ENCODE measurements around the gene ST6GALNAC3. TPM values are rescaled to one million over a fixed set of nuclear protein-coding genes. Genes with fewer than 3 reads are reported as not detected.

The ST6GALNAC3 gene
- total RNA-seq, 1 donor from 2014 or later, result 7.3 TPM

- H3K27me3 Mint-ChIP-seq (ENCODE audit: unreplicated experiment), result no peaks in the 10 kb centered on the region
- TF ChIP-seq, protein P1, sequence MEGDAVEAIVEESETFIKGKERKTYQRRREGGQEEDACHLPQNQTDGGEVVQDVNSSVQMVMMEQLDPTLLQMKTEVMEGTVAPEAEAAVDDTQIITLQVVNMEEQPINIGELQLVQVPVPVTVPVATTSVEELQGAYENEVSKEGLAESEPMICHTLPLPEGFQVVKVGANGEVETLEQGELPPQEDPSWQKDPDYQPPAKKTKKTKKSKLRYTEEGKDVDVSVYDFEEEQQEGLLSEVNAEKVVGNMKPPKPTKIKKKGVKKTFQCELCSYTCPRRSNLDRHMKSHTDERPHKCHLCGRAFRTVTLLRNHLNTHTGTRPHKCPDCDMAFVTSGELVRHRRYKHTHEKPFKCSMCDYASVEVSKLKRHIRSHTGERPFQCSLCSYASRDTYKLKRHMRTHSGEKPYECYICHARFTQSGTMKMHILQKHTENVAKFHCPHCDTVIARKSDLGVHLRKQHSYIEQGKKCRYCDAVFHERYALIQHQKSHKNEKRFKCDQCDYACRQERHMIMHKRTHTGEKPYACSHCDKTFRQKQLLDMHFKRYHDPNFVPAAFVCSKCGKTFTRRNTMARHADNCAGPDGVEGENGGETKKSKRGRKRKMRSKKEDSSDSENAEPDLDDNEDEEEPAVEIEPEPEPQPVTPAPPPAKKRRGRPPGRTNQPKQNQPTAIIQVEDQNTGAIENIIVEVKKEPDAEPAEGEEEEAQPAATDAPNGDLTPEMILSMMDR (IDR thresholded peaks at IDR 0.05), result no peak
- H3K4me1 Mint-ChIP-seq (ENCODE audit: unreplicated experiment), result peaks cover 11% of the 10 kb centered on the region
- H3K4me3 Mint-ChIP-seq (ENCODE audit: unreplicated experiment), result no peak overlapping the region
- no peaks in the 10 kb centered on the region for H3K36me3 Mint-ChIP-seq (ENCODE audit: unreplicated experiment)
- no peak overlapping the region for H3K27ac Mint-ChIP-seq (ENCODE audit: unreplicated experiment)
- no peak for DNase-seq (ENCODE audit: extremely low spot score, unreplicated experiment)
- no peaks in the 10 kb centered on the region for H3K9me3 Mint-ChIP-seq (ENCODE audit: unreplicated experiment)
Measured at GRCh38 chr1:76290271-76290670, 215.7 kb downstream of the ST6GALNAC3 start.

GRCh38 chr1:76291191-76291590 is 216.6 kb downstream of the ST6GALNAC3 start:
- H3K4me1 Mint-ChIP-seq (ENCODE audit: unreplicated experiment), result peaks cover 17% of the 10 kb centered on the region
- no peaks in the 10 kb centered on the region for H3K36me3 Mint-ChIP-seq (ENCODE audit: unreplicated experiment)
- no peak overlapping the region for H3K4me3 Mint-ChIP-seq (ENCODE audit: unreplicated experiment)
- no peak for DNase-seq (ENCODE audit: extremely low spot score, unreplicated experiment)
- TF ChIP-seq, protein P1 (IDR thresholded peaks at IDR 0.05), result no peak
- H3K27me3 Mint-ChIP-seq (ENCODE audit: unreplicated experiment), result no peaks in the 10 kb centered on the region
- H3K27ac Mint-ChIP-seq (ENCODE audit: unreplicated experiment), result no peak overlapping the region
- H3K9me3 Mint-ChIP-seq (ENCODE audit: unreplicated experiment), result no peaks in the 10 kb centered on the region

- no peak for DNase-seq (ENCODE audit: extremely low spot score, unreplicated experiment)
- Mint-ChIP-seq H3K27me3 (ENCODE audit: unreplicated experiment) (no peaks in the 10 kb centered on the region), H3K27ac (ENCODE audit: unreplicated experiment) (no peak overlapping the region), H3K4me1 (ENCODE audit: unreplicated experiment) (peaks cover 18% of the 10 kb centered on the region), H3K36me3 (ENCODE audit: unreplicated experiment) (no peaks in the 10 kb centered on the region), H3K9me3 (ENCODE audit: unreplicated experiment) (no peaks in the 10 kb centered on the region), H3K4me3 (ENCODE audit: unreplicated experiment) (no peak overlapping the region)
- TF ChIP-seq, protein P1 (IDR thresholded peaks at IDR 0.05), result no peak
Measured at GRCh38 chr1:76291737-76292136, 217.2 kb downstream of the ST6GALNAC3 start.

DNA sequence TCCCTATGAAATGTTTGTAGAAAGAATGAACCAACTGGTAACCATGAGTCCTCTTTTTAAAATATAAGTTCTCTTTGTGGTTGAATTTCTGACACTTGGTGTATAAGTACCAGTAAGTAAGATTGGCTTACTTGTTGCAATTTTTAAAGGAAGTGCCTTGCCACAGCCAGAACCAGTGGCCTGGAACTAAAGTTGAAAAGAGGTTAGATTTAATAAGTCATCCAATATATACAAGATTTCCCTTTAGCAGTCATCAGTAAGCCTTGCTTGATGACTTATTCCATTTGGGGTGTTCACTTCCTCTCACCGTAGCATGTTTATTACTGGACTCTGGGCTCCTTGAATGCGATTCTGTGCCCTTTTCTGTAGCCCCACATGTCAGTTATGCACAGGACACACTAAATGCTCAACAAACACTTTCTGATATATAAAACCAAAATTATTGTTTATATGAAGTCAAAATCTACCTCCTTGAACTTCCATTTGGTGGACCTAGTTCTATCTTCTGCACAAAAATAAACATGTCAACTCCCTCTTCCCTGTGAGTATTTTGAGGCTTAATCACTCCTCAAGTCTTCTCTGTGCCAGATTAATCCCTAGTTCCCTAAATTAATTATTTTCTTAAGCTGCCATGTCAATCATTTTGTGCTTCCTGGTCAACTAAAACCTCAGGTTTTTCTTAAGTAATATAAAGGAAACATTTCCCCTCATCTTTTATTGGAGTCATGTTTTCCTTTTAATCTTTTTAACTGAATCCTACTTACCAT is 218.1 kb downstream of the ST6GALNAC3 start:
- TF ChIP-seq, protein P1 (IDR thresholded peaks at IDR 0.05), result no peak
- Mint-ChIP-seq H3K27me3 (ENCODE audit: unreplicated experiment) (no peaks in the 10 kb centered on the region), H3K9me3 (ENCODE audit: unreplicated experiment) (no peaks in the 10 kb centered on the region), H3K27ac (ENCODE audit: unreplicated experiment) (no peak overlapping the region), H3K4me1 (ENCODE audit: unreplicated experiment) (peaks cover 18% of the 10 kb centered on the region), H3K36me3 (ENCODE audit: unreplicated experiment) (no peaks in the 10 kb centered on the region), H3K4me3 (ENCODE audit: unreplicated experiment) (no peak overlapping the region)
- DNase-seq (ENCODE audit: extremely low spot score, unreplicated experiment), result no peak

DNA sequence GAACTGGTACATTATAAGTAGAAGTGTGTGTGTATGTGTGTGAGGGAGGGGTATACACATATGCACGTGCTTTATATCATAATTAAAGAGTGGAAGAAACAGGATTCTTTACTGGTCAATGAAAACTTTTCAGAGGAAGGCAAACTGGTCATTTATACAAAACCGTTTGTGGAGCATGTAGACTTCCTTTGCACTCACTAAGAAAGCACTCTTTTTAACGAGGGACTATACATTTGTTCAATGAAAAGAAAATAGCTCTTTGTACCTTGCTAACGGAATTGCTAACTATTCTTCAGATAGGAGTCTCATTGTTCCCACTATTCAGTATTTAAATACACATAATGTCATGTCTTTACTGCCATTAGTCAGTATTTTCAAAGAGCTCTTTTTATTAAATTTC is 219.3 kb downstream of the ST6GALNAC3 start:
- Mint-ChIP-seq H3K4me1 (ENCODE audit: unreplicated experiment) (peaks cover 29% of the 10 kb centered on the region), H3K27me3 (ENCODE audit: unreplicated experiment) (no peaks in the 10 kb centered on the region), H3K27ac (ENCODE audit: unreplicated experiment) (no peak overlapping the region), H3K36me3 (ENCODE audit: unreplicated experiment) (no peaks in the 10 kb centered on the region), H3K4me3 (ENCODE audit: unreplicated experiment) (no peak overlapping the region), H3K9me3 (ENCODE audit: unreplicated experiment) (no peaks in the 10 kb centered on the region)
- no peak for DNase-seq (ENCODE audit: extremely low spot score, unreplicated experiment)
- TF ChIP-seq, protein P1 (IDR thresholded peaks at IDR 0.05), result no peak
